ENCODE data around the gene LAX1.

DNA sequence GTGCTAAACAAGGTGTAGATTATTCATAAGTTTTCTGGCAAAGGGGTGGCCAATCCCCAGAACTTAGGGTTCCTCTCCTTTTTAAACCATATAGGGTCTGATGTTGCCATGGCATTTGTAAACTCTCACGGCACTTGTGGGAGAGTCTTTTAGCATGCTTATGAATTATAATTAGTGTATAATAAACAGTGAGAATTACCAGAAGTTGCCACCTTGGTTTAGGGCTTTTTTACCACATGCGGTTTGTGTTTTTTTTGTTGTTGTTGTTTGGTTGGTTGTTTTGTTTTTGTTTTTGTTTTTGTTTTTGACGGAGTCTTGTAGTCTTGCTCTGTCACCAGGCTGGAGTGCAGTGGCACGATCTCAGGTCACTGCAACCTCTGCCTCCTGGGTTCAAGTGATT, 8.9 kb upstream of the LAX1 start:
- TF ChIP-seq EP300 (IDR thresholded peaks at IDR 0.05): no peak
- no peak for TF ChIP-seq POLR2A (IDR thresholded peaks at IDR 0.05)
